CD4-positive, alpha-beta T cell treated with Interleukin-1 beta for 1 hour (primary cell): Measurements from ENCODE around the gene SCTR.

ENCODE experiments used
- DNase-seq, 2 donors: peaks; one replicate each; pipeline ENCODE4 v3.0.0-alpha.2; 2020 to 2022

The SCTR gene

DNA sequence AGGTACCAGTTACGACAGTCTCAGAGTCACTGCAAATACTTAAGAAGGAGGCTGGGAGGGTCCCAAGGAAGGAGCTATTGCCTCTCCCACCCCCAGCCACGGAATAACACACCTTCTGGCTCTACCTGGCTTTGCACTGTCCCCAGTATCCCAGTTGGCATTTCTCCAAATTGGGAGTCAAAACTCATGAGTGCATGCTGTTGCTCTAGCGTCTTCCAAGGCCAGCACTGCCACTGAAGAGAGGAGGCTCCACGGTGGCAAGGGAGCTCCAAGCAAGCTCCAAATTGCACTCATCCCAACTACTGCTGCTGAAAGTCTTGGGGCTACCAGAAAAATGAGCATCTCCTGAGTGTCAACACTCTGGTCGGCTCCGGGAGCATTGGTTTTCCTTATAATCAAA lies 1.6 kb downstream of the SCTR start:
- no peak for DNase-seq

DNA sequence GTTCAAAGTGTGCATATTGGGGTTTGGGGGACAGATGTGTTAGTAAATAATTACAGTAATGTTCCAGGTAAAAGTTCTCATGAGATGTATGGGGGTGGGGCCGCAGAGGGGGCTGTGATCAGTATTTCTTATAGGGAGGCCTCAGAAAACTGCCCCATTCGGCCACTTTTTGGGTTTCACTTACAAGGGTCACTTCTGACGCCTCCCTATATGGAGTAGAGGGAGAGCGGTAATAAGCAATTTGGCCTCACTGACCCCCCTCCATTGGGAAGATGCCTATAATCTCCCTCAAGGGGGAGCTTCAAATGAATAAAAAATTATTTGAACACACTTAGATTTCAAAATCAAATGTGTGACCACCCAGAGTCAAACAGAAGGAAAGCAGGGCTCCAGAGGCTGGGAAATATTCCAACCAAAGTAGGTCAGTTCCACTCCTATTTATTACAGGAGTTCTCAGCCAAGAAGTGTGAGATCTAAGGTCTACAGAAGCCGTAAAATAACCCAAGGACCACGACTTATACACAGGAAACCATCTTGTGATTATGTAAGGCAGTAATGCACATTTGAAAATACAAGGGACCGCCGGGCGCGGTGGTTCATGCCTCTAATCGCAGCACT lies 2.7 kb downstream of the SCTR start:
- no peak for DNase-seq

DNA sequence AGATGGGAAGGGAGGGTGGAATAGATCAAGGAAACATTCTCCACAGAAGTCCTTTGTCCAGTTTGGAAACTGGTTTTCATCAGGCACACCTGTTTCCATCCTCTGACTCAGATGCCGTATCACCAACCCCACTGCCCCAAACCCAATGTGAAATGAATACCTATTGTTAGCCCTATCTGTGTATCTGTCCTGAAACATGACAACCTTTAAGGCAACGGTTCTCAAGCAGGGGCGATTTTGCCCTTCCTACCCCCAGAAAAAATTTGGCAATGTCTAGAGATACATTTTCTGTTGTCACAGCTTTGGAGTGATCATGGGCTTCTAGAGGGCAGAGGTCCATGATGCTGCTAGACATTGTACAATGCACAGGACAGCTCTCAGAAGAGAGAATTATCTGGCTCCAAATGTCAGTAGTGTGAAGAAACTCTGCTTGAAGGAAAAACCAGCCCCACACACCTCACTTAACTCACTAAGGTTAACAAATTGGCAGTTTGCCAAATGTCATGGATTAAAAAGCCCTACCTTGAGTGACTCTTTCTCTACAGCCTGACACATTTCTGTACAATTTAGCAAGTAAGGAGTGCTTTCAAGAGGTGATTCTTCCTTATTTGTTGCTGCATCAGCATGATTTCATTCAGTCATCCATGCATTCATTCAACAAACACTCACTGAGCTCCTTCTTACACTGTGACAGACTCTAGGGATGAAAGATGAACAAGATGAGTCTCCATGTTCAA lies 3.4 kb downstream of the SCTR start:
- DNase-seq, result no peak

DNA sequence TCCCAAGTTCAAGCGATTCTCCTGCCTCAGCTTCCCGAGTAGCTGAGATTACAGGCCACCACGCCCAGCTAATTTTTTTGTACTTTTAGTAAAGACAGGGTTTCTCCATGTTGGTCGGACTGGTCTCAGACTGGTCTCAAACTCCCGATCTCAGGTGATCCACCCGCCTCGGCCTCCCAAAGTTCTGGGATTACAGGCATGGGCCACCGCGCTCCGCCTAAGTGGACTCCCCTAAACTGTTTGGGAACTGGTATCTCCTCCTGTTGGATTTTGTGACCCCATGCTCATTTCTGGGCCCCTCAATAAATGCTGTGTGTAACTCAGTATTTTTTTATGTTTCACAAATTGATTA lies 5.2 kb downstream of the SCTR start:
- DNase-seq, result no peak

DNA sequence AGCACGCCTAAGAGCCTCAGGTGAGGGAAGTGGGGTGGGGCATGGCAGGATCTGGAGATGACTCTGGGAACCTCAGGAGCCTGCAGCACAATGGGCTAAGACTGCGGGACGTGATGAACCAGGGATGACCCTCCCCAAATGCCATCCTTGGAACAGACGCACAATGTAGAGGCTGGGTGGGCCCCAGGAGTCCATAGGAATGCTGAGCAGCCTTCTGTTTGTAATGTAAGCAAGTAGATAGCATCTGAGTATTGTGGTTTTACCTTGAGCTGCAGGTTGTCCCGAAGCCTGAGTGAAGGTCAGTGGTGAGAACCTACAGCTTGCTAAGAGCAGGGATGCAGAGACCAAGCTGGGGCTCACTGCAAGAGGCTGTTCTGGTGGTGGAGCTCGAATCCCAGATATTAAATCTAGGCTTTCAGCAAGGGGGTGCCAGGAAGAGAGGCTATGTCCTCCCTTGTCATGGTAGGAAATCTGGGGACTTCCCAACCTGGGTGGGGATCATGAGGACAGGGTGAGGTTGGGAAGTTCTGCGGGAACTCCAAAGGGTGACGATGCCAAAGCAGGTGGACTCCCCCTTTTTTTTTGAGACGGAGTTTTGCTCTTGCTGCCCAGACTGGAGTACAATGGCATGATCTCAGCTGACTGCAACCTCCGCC lies 5.8 kb downstream of the SCTR start:
- no peak for DNase-seq

DNA sequence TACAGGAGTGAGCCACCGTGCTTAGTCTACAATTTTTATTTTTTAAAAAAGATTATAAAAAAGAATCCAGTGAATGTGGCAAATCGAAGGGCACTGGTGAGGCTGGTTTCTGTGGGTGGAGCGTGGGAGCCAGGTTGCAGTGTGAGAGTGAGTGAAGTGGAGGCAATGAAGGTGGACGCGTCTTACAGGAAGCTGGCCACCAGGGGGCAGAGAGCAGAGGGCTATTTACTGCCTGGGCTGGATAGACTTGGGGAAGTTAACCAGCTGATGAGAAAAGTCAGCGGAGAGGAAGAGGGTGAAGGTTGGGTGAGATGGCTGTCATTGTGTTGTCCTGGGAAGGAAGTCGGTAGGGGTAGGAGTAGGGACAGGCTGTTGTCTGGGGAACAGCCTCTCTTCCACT lies 6.8 kb downstream of the SCTR start:
- peak in 1 of 2 donors; percentile 17 for DNase-seq

DNA sequence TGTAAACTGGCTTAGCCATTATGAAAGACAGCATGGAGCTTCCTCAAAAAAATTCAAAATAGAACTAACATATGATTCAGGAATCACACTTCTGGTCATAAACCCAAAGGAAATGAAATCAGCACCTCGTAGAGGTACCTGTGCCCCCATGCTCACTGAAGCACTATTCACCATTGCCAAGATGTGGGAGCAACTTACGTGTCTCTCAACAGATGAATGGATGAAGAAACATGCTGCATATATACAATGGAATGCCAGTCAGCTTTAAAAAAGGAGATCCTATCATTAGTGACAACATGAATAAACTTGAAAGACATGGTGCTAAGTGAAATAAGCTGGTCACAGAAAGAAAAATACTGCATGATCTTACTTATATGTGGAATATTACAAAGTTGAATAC lies 8.2 kb downstream of the SCTR start:
- no peak for DNase-seq

DNA sequence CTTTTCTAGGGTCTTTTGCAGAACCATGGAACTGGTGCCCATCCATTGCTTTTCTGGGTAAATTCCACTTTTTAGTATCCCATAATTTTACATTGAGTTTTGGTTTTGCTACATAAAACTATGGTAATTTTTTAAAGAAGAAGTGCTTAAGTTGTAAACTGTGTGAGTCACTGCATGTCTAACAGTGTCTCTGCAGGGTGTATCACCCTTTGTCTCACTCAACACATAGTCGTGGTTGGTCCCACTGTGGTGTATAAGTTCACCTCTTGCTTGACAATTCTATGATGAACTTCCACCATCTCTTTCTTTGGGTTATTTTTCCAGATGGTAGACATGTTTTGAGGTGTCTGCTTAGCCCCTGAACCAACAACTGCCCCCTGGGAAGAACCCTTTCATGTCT lies 10.5 kb downstream of the SCTR start:
- DNase-seq, result no peak

DNA sequence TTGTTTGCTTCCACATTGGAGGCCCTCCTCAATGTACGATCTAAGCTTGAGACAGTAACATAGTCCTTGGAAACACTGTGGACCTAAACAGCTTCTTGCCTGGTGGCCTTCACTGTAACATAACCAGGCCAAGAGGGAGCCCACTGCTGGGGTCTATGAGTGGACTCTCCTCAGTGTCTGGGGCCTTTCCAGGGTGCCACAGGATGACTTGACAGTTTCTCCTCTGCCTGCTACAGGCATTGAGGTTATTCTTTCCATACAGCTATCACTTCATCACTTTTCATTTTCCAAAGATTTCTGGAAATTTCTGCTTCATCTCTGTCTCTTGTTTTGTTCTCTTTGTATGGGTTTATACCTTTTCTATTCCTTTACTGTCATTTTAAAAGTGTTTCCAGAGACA lies 11.3 kb downstream of the SCTR start:
- no peak for DNase-seq

DNA sequence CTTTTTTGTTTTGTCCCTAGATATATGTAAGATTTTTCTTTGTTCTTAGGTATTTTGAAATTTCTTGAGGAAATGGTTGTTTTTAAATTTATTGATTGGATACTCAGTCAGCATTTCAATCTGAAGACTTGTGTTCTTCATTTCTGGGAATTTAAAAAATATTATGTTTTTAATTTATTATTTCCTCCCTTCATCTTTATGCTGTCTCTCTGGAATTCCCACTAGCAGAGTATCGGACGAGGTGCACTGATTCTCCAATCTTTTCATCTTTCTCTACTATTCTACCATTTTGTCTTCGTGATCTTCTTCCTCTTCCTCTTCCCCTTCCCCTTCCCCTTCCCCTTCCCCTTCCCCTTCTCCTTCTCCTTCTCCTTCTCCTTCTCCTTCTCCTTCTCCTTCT lies 12.3 kb downstream of the SCTR start:
- DNase-seq, result no peak

DNA sequence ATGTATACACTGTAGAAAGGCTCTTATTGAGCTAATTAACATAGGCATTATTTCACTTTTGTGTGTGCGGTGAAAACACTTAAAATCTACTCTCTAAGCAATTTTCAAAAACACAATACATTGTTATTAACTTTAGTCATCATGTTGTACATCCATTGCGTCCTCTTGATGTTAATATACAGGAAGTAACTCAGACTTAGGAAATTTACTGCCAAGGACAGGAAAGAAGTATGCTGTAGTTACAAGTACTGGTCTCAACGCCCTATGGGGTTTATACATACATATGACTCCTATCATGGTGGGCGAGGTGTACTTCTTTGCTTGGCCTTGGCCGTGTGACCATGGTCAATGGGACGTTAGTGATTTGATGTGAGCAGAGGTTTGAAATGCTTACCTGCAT lies 15.5 kb downstream of the SCTR start:
- DNase-seq, result no peak

DNA sequence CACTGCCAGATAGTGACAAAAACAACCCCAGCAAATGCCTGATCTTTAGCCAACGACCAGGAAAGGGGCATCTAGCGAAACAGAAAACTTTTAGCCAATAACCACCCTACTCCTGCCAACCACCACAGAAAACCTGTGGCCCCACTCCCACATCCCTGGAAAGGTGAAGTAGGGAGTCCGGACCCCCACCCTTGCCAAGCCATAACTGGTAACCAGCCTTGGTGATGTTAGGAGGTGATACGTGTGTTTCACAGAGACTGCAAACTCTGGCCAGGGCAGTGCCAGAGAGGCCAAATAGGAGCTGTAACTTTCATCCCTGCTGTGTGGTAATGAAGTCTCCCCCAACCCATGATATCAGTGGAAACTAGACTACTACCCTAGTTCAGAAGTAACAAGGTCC lies 27.6 kb downstream of the SCTR start:
- DNase-seq, result no peak

DNA sequence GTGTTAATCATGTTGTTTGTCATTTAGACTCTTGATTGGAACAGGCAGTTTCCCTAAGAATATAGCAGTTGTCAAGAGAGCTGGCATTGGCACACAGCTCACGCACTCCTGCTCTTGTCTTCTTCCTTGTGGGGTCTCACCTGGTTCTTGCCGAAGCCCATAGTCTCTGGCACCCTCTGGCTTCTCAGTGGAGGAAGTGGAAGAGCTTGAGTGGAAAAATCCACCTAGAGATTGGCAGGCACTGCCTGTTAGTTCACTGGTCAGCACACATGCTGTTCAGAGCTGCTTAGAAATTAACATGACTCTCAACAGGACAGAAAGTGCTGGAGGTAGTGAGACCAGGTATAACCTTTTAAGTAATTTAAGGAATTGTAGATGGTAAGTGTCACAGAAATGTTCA lies 28.3 kb downstream of the SCTR start:
- no peak for DNase-seq

DNA sequence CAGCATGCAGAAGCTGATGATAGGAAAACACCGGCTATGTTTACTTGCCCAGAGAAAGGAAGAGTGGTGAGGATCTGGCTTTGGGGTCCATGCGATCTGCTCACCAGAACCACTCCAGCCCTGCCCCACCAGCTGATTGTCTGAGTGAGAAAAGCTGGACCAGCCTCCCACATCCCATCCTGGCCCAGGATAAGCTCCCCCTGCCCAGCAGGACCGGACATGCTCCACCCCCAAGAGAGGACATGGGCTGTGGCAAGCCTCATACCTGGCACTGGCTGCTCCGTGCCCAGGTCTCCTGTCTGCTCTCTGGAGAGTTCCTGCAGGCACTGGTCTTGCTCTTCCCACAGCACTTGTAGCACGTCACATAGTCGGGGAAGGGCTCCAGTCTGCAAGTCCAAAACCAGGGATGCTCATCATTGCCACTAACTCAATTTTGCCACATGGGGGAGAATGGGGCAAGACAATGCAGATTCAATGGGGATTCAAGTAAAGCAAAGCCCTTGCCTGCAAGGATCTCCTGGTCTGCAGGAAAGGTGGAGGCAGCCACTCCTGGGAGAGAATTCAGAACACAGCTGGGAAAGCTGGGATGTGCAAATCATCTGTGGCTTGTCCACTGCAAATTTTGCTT lies 30.0 kb downstream of the SCTR start:
- no peak for DNase-seq

DNA sequence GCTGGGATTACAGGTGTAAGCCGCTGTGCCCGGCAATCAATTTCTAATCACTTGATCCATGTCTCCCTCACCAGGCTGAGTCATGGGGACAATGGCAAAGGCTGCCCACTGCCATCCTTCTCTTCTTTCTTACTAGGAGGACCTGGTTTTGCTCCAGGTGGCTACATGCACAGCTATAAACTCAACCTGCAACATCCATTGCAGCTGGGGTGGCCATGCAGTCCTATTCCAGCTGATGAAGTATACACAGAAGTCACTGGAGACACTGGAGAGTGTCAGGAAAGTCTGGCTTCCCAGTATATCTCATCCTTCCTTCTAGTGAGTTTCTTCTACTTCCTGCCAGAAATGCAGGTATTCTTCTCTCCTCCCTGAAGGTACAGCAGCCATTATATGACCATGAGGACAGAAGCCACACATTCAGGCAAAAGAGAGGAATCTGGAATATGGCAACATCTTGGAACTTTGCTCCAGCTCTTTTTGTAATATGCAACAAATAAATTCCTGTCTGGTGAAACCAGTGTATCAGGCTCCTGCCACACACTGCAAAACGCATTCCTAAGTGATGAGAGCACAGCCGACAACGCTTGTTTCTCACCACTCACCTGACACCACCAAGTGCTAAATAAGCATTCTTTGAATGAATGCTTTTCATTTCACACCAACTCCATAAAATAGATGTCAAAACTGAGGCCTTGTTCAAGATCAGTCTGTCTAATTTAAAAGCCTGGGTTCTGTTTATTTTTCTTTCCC lies 32.3 kb downstream of the SCTR start:
- no peak for DNase-seq

DNA sequence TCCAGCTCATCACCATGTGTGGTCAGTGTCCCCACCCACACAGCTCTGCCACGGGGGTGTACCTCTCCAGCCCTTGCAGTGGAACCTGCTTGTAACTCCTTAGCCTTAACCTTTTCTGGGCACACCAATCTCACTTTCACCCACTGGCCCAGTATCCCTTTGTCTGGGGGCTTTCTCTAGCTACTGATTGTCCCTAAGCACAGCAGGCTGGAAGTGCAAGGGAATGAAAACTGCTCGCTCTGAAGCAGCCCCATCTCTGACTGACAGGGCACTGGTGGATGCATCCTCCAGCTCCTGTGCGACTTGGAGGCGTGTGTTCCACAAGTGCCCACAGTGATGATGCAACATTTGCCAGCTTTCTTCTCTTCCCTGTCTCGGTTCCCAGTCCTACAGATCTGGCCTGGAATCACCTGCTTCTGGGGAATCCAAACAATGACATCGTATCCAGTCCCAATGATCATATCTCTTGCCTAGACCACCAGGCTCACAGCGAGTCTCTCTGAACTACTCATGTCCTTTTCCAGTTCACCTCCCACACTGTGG lies 33.6 kb downstream of the SCTR start:
- no peak for DNase-seq

DNA sequence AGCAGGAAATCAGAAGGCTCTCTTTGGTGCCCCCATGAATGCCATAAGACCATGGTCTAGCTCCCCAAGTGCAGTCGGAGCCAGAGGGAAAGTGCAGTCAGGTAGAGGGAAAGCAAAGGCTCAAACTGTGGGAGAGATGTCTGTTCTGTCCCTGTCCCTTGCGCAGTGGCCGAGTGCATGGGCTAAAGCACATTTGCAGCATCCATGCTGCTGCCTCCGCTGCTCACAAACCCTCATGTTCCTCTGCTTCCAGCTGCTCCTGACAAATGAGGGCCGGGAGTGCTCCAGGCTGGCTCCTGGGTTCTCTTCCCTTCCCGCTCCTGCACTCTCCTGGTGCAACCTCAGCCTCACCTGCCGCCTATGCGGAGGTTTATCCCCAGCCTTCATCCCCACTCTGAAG lies 34.2 kb downstream of the SCTR start:
- no peak for DNase-seq

DNA sequence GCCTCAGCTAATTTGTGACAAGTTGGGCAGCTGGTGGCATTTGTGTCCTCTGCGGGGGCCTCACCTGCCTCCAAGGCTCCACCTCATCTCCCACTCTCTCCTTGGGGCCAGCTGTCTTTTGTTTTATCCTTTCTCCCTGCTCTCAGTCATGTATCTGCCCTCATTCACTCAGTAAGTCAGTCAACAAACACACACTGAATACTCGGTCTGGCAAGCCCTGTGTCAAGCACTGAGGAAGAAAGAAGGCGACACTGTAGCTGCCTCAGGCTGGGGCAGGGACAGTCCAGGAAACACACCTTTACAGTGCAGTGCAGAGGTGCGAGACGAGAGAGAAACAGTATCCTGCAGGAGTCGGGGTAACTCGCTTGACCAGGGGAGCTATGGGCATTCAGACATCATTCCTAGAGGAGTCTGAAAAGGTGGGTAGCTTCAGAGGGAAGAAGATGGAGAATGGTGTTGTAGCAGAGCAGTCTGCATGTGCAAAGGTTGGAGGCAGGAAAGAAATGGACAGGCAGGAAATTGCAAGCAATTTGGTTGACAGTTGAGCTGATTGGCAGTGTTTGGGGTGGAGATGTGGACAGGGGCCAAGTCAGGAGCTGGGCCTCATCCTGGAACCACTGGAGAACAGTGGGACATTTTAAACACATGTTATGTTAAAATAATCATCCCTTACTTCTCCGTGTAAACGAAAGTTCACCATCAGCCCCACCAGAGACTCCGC lies 34.9 kb downstream of the SCTR start:
- no peak for DNase-seq

DNA sequence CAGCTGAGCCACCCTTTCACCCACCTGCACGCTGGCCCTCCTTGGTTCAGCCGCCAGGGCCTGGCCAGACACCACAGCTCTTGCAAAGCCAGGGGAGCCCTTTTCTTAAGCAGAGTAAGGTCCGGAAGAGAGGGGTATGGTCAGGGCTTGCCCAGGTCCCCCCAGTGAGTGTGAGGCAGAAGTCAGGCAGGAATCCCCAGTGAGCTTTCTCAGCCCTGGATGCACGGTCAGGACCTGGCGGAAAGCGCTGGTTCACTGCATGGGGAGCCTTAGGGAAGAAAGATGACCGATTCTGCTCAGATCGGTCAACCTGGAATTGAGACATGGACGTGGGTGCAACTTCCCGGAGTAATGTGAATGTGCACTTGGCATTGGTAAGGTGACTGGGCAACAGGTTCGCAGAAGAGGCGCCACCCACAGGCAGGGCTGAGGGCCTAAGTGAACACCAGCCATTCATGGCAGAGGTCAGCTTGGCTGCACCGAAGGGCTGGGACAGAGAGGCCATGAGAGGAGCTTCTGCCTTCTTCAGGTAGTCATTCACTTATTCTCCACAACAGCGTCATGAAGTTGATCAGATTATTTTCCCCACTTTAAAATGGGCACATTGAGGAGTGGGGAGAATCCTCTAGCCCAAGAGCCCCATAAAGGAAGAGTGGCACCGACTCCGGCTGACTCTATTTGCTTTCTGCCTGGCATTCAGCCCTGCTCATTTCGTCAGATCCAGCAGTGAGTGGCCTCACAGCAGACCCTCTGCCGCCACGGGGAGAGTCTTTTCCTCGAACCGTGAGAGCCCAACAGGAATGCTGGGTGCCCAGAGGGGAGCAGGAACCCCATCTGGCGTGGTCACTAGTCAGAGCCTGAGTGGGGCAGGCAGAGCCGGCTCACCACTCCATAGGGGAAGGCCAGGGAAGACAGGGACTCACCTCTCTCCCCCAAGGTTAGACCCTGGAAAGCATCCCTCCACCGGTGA lies 35.8 kb downstream of the SCTR start:
- DNase-seq, result no peak

DNA sequence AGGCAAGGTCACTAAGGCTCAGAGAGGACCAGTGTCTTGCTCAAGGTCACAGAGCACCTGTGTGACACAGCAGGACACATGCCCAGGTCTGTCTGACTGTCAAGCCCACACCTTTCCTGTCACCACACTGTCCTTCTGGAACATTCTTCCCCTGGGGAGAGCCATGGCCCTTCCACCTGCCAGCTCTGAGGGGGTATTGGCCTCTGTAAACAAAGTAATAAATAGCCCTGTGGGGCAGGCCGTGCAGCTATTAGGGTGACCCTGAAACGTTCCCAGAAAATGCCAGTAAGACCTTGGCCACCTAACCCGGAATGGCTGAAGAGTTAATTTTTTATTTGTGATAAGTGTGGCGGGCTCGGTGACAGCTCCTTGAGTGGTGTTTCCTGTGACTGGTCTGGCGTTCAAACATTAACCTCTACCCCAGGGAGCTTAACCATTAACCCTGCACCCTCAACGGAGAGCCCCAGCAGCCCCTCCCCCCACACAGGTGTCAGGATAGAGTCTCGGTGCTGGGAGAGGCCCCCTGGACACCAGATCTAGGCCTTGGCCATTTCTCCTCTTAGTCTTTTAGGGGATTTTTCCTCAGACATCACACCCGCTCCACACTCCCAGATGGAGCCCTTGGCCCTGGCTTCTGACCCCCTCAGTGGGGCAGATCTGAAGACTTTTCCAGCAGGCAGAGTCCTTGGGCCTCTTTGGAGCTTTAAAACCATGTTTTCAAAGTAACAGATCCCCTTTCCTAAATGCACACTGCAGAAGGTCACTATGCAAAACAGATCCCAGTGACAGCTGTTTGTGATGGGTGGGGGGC lies 36.6 kb downstream of the SCTR start:
- no peak for DNase-seq
